ENCODE results near the gene BRD7.

DNA sequence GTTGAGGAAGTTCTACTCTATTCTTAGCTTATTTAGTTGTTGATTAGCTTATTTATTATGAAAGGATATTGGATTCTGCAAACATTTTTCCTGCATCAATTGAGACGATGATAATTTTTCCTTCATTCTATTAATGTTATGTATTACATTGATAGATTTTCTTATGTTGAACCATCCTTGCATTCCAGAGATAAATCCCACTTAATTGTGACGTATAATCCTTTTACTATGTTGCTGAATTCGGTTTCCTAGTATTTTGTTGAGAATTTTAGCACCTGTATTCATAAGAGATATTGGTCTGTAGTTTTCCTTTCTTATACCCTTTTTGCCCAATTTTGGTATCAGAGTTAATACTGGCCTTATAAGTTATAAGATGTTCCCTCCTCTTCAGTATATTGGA lies 47.6 kb upstream of the BRD7 start:
- TF ChIP-seq, protein P1, sequence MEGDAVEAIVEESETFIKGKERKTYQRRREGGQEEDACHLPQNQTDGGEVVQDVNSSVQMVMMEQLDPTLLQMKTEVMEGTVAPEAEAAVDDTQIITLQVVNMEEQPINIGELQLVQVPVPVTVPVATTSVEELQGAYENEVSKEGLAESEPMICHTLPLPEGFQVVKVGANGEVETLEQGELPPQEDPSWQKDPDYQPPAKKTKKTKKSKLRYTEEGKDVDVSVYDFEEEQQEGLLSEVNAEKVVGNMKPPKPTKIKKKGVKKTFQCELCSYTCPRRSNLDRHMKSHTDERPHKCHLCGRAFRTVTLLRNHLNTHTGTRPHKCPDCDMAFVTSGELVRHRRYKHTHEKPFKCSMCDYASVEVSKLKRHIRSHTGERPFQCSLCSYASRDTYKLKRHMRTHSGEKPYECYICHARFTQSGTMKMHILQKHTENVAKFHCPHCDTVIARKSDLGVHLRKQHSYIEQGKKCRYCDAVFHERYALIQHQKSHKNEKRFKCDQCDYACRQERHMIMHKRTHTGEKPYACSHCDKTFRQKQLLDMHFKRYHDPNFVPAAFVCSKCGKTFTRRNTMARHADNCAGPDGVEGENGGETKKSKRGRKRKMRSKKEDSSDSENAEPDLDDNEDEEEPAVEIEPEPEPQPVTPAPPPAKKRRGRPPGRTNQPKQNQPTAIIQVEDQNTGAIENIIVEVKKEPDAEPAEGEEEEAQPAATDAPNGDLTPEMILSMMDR (IDR thresholded peaks at IDR 0.05): no peak
- TF ChIP-seq, protein P2, sequence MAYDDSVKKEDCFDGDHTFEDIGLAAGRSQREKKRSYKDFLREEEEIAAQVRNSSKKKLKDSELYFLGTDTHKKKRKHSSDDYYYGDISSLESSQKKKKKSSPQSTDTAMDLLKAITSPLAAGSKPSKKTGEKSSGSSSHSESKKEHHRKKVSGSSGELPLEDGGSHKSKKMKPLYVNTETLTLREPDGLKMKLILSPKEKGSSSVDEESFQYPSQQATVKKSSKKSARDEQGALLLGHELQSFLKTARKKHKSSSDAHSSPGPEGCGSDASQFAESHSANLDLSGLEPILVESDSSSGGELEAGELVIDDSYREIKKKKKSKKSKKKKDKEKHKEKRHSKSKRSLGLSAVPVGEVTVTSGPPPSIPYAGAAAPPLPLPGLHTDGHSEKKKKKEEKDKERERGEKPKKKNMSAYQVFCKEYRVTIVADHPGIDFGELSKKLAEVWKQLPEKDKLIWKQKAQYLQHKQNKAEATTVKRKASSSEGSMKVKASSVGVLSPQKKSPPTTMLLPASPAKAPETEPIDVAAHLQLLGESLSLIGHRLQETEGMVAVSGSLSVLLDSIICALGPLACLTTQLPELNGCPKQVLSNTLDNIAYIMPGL (CRISPR knock-in tag; IDR thresholded peaks at IDR 0.05): no peak
- TF ChIP-seq ZNF396 (CRISPR knock-in tag; IDR thresholded peaks at IDR 0.05; ENCODE audit: borderline replicate concordance) (no peak), ESRRA (CRISPR knock-in tag; IDR thresholded peaks at IDR 0.05; ENCODE audit: borderline replicate concordance) (no peak), NFYB (CRISPR knock-in tag; conservative IDR thresholded peaks at IDR 0.05; ENCODE audit: low read depth) (no peak), ZNF138 (CRISPR knock-in tag; conservative IDR thresholded peaks at IDR 0.05) (no peak), JUN (CRISPR knock-in tag; IDR thresholded peaks at IDR 0.05) (no peak), CREB1 (CRISPR knock-in tag; IDR thresholded peaks at IDR 0.05) (no peak), ATF1 (CRISPR knock-in tag; IDR thresholded peaks at IDR 0.05) (no peak)
- TF ChIP-seq, protein P3, sequence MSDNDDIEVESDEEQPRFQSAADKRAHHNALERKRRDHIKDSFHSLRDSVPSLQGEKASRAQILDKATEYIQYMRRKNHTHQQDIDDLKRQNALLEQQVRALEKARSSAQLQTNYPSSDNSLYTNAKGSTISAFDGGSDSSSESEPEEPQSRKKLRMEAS (CRISPR knock-in tag; IDR thresholded peaks at IDR 0.05): no peak
